ENCODE data around the gene RPS17.
"Not testable (repeated sequence)": the region's sequence is repeated elsewhere in the genome, so short reads cannot be mapped to it uniquely, and the experiment has no call there.

RPS17 gene

GRCh38 chr15:82545478-82545877 is 5.2 kb upstream of the RPS17 start:
- DNase-seq (ENCODE audit: low read depth in 2 of 2) = no peak

GRCh38 chr15:82545002-82545401 is 4.7 kb upstream of the RPS17 start:
- DNase-seq (ENCODE audit: low read depth in 2 of 2) = no peak

- no peak for DNase-seq (ENCODE audit: low read depth in 2 of 2)
Observed at GRCh38 chr15:82544431-82544830, 4.2 kb upstream of the RPS17 start.

- DNase-seq (ENCODE audit: low read depth in 2 of 2) = no peak
Observed at GRCh38 chr15:82543160-82543559, 2.9 kb upstream of the RPS17 start.

GRCh38 chr15:82540984-82541431 is 751 bp upstream of the RPS17 start:
- DNase-seq (ENCODE audit: low read depth in 2 of 2) = no peak

GRCh38 chr15:82539691-82540054 is 584 bp downstream of the RPS17 start:
- DNase-seq (ENCODE audit: low read depth in 2 of 2) = no peak

- DNase-seq (ENCODE audit: low read depth in 2 of 2) = no peak
Observed at GRCh38 chr15:82538961-82539690, 1.1 kb downstream of the RPS17 start.

GRCh38 chr15:82537351-82537908 is 2.8 kb downstream of the RPS17 start:
- no peak for DNase-seq (ENCODE audit: low read depth in 2 of 2)

GRCh38 chr15:82536409-82537350 is 3.6 kb downstream of the RPS17 start:
- DNase-seq (ENCODE audit: low read depth in 2 of 2) = no peak

- DNase-seq (ENCODE audit: low read depth in 2 of 2) = no peak
Observed at GRCh38 chr15:82535566-82536408, 4.5 kb downstream of the RPS17 start.

- DNase-seq (ENCODE audit: low read depth in 2 of 2) = not testable (repeated sequence)
Observed at GRCh38 chr15:82535151-82535550, 5.1 kb downstream of the RPS17 start.

GRCh38 chr15:82534457-82534861 is 5.8 kb downstream of the RPS17 start:
- not testable (repeated sequence) for DNase-seq (ENCODE audit: low read depth in 2 of 2)

- DNase-seq (ENCODE audit: low read depth in 2 of 2) = no peak
Observed at GRCh38 chr15:82533801-82534200, 6.5 kb downstream of the RPS17 start.

- no peak for DNase-seq (ENCODE audit: low read depth in 2 of 2)
Observed at GRCh38 chr15:82532991-82533481, 7.2 kb downstream of the RPS17 start.

- DNase-seq (ENCODE audit: low read depth in 2 of 2) = no peak
Observed at GRCh38 chr15:82532383-82532990, 7.8 kb downstream of the RPS17 start.

GRCh38 chr15:82531496-82532382 is 8.5 kb downstream of the RPS17 start:
- DNase-seq (ENCODE audit: low read depth in 2 of 2) = no peak

GRCh38 chr15:82530606-82531379 is 9.5 kb downstream of the RPS17 start:
- DNase-seq (ENCODE audit: low read depth in 2 of 2) = peak in 1 of 2 donors; percentile 57

GRCh38 chr15:82530006-82530405 is 10.3 kb downstream of the RPS17 start:
- DNase-seq (ENCODE audit: low read depth in 2 of 2) = no peak

GRCh38 chr15:82513587-82513986 is 26.7 kb downstream of the RPS17 start:
- not testable (repeated sequence) for DNase-seq (ENCODE audit: low read depth in 2 of 2)
